Peyer's patch (tissue), 4 donors: ENCODE data around the gene SPATA6L.

Experiments used
- CTCF ChIP-seq, 6 experiments: fragments of 450-650 bp in 4 of 6; fragments of 200-600 bp in 2 of 6; sonication (generic) in 1 of 6; IDR thresholded peaks; one replicate each; pipeline ENCODE4 v1.5.1; 2017 to 2019; ENCODE audit warnings: antibody characterized with exemption in 6 of 6, mild to moderate bottlenecking in 3 of 6, moderate library complexity in 1 of 6
- POLR2A ChIP-seq, 2 donors: fragments of 450-650 bp; IDR thresholded peaks; one replicate each; pipeline ENCODE4 v1.5.1; 2017; ENCODE audit warnings: antibody characterized with exemption in 2 of 2, mild to moderate bottlenecking in 2 of 2, moderate library complexity in 2 of 2

DNA sequence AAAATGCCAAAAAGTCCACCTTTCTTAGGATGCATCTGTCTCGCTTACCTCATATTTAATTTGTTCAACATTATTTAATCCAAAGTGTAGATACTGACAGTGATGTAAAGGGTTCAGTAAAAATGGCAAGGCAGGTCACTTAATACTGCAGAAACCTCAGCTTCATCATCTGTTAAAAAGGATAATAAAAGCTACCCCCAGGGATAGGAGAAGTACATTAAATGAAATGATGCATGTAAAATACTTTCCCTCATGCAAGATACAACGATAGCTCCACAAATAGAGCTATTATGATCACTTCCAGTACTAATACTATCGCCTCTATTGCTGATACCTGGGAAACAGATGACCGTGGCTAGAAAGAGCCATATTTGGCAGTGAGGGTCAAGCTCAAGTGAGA is 93.1 kb downstream of the SPATA6L start:
- TF ChIP-seq CTCF (IDR thresholded peaks at IDR 0.05) (no peak), POLR2A (IDR thresholded peaks at IDR 0.05) (no peak)
